Gastroesophageal sphincter (tissue), 3 donors: ENCODE measurements around the gene GRK4.
"Not testable (repeated sequence)": the region's sequence is repeated elsewhere in the genome, so short reads cannot be mapped to it uniquely, and the experiment has no call there.

Experiments
- EP300 ChIP-seq: sonication (generic); formaldehyde crosslinking; IDR thresholded peaks from one replicate; pipeline ENCODE4 v1.6.1; 2017; ENCODE audit warnings: antibody characterized with exemption, mild to moderate bottlenecking
- POLR2A ChIP-seq, 2 donors: fragments of 450-650 bp; IDR thresholded peaks; one replicate each; pipeline ENCODE4 v1.6.1; 2017; ENCODE audit warnings: antibody characterized with exemption in 2 of 2, mild to moderate bottlenecking in 2 of 2, moderate library complexity in 1 of 2
- POLR2AphosphoS5 ChIP-seq: sonication (generic); formaldehyde crosslinking; IDR thresholded peaks from one replicate; pipeline ENCODE4 v1.6.1; 2017; ENCODE audit warnings: antibody characterized with exemption
- TF ChIP-seq, protein P1 (sequence below), 4 experiments: fragments of 200-600 bp in 2 of 4; fragments of 450-650 bp in 2 of 4; sonication (generic) in 1 of 4; IDR thresholded peaks; one replicate each; pipeline ENCODE4 v1.5.1; 2017 to 2019; ENCODE audit warnings: antibody characterized with exemption in 4 of 4, mild to moderate bottlenecking in 2 of 4, moderate library complexity in 2 of 4

DNA sequence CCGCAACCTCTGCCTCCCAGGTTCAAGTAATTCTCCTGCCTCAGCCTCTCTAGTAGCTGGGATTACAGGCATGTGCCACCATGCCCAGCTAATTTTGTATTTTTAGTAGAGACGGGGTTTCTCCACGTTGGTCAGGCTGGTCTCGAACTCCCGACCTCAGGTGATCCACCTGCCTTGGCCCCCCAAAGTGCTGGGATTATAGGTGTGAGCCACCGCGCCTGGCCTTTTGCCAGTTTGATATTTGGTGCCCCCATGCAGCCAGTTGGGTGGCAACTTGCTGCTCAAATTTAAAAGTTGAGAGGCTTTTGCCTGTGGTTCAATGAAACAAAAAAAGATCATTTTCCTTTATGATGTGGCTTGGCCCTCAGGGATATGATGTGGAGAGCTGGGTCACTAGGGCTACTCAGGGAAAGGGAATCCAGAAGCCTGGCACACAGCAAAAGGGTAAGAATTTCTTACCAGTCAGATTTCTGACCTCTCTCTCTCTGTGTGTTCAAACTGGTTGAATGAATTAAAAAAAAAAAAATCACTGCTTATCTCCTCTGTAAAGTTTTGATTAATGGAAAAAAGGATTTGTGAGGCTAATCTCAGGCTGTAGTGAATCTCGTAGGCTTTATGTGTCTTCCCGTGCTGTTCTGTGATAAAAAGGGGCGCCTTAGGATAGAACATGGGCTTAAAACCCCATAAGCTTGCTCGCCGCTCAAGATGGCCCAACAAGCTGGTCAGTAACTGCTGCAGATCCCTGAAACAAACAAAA is 87.9 kb downstream of the GRK4 start:
- TF ChIP-seq, protein P1, sequence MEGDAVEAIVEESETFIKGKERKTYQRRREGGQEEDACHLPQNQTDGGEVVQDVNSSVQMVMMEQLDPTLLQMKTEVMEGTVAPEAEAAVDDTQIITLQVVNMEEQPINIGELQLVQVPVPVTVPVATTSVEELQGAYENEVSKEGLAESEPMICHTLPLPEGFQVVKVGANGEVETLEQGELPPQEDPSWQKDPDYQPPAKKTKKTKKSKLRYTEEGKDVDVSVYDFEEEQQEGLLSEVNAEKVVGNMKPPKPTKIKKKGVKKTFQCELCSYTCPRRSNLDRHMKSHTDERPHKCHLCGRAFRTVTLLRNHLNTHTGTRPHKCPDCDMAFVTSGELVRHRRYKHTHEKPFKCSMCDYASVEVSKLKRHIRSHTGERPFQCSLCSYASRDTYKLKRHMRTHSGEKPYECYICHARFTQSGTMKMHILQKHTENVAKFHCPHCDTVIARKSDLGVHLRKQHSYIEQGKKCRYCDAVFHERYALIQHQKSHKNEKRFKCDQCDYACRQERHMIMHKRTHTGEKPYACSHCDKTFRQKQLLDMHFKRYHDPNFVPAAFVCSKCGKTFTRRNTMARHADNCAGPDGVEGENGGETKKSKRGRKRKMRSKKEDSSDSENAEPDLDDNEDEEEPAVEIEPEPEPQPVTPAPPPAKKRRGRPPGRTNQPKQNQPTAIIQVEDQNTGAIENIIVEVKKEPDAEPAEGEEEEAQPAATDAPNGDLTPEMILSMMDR (IDR thresholded peaks at IDR 0.05), result not testable (repeated sequence)
- not testable (repeated sequence) for TF ChIP-seq POLR2A (IDR thresholded peaks at IDR 0.05); EP300; POLR2AphosphoS5
